NCI-H1092 (cell line): ENCODE data around the gene SLMAP.
"Not testable (repeated sequence)": the region's sequence is repeated elsewhere in the genome, so short reads cannot be mapped to it uniquely, and the experiment has no call there.

Source experiments
- DNase-seq: peaks from one replicate; lab custom pipeline; 2025; lab: John Stamatoyannopoulos, UW

SLMAP gene

GRCh38 chr3:57794951-57795350 is 38.8 kb downstream of the SLMAP start:
- DNase-seq, result no peak

GRCh38 chr3:57796261-57796660 is 40.2 kb downstream of the SLMAP start:
- DNase-seq, result no peak

- DNase-seq, result no peak
These were observed 41.8 kb downstream of the SLMAP start for GRCh38 chr3:57797701-57798487.

- no peak for DNase-seq
These were observed 47.6 kb downstream of the SLMAP start for GRCh38 chr3:57803647-57804081.

GRCh38 chr3:57805266-57805665 is 49.2 kb downstream of the SLMAP start:
- DNase-seq, result no peak

GRCh38 chr3:57805674-57806073 is 49.6 kb downstream of the SLMAP start:
- no peak for DNase-seq

- not testable (repeated sequence) for DNase-seq
These were observed 50.1 kb downstream of the SLMAP start for GRCh38 chr3:57806195-57806594.

GRCh38 chr3:57808961-57809608 is 53.0 kb downstream of the SLMAP start:
- DNase-seq, result no peak

GRCh38 chr3:57809609-57809968 is 53.5 kb downstream of the SLMAP start:
- DNase-seq, result no peak

- DNase-seq, result no peak
These were observed 53.9 kb downstream of the SLMAP start for GRCh38 chr3:57810048-57810447.

GRCh38 chr3:57810471-57811137 is 54.5 kb downstream of the SLMAP start:
- DNase-seq, result no peak

GRCh38 chr3:57815036-57815435 is 58.9 kb downstream of the SLMAP start:
- DNase-seq, result no peak

GRCh38 chr3:57816471-57817095 is 60.5 kb downstream of the SLMAP start:
- DNase-seq, result no peak

GRCh38 chr3:57818772-57819171 is 62.7 kb downstream of the SLMAP start:
- DNase-seq, result no peak

GRCh38 chr3:57820479-57820878 is 64.4 kb downstream of the SLMAP start:
- DNase-seq, result no peak

GRCh38 chr3:57821765-57822164 is 65.7 kb downstream of the SLMAP start:
- no peak for DNase-seq

- no peak for DNase-seq
These were observed 66.6 kb downstream of the SLMAP start for GRCh38 chr3:57822686-57823085.

- no peak for DNase-seq
These were observed 69.0 kb downstream of the SLMAP start for GRCh38 chr3:57825116-57825515.

- DNase-seq, result no peak
These were observed 70.3 kb downstream of the SLMAP start for GRCh38 chr3:57826245-57826951.

- no peak for DNase-seq
These were observed 71.0 kb downstream of the SLMAP start for GRCh38 chr3:57826952-57827723.

- no peak for DNase-seq
These were observed 71.6 kb downstream of the SLMAP start for GRCh38 chr3:57827757-57828156.
